LNCAP (cell line): ENCODE results near the gene CDC42EP3.

Experiments used
- TF ChIP-seq, protein P1 (sequence below): fragments of 450-650 bp; IDR thresholded peaks from 2 replicates; pipeline ENCODE4 v1.5.1; 2017; ENCODE audit warnings: mild to moderate bottlenecking

CDC42EP3 gene

DNA sequence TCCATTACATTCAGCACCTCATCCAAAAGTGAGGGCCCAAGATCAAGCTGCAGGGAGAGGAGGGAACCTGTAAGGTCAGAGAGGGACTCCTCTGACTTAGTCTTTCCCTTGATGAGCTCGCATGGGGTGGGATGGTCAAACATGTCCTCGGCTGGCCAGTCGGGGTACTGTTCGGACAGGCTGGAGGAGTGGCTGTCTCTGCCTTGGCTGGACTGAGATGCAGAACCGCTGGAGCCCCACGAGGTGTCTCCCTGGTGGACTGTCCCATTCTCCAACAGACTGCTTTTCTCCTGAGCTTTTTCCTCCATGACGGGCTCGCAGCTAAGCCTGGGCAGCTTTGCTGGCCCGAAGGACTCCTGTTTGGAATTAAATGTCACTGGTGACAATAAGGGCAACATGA is 25.6 kb downstream of the CDC42EP3 start:
- TF ChIP-seq, protein P1, sequence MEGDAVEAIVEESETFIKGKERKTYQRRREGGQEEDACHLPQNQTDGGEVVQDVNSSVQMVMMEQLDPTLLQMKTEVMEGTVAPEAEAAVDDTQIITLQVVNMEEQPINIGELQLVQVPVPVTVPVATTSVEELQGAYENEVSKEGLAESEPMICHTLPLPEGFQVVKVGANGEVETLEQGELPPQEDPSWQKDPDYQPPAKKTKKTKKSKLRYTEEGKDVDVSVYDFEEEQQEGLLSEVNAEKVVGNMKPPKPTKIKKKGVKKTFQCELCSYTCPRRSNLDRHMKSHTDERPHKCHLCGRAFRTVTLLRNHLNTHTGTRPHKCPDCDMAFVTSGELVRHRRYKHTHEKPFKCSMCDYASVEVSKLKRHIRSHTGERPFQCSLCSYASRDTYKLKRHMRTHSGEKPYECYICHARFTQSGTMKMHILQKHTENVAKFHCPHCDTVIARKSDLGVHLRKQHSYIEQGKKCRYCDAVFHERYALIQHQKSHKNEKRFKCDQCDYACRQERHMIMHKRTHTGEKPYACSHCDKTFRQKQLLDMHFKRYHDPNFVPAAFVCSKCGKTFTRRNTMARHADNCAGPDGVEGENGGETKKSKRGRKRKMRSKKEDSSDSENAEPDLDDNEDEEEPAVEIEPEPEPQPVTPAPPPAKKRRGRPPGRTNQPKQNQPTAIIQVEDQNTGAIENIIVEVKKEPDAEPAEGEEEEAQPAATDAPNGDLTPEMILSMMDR, result no peak

DNA sequence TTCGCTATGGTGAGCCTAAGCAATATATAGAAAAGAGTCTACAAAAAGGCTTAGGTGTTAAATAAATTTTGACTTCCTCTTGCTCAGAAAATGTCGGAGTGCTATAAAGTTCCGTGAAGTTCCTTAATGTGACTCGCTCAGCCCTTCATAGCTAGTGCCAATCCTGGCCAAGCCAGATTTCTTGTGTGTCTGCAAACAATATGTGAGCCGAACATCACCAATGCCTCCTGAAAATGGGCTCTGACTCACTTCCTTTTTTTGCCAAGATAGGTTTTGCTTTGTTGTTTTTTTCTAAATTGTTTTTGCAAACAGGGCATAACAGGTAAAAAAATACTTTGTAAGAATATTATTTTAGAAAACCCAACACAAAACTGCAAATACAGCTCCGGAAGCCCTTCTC is 26.1 kb downstream of the CDC42EP3 start:
- TF ChIP-seq, protein P1, result no peak

DNA sequence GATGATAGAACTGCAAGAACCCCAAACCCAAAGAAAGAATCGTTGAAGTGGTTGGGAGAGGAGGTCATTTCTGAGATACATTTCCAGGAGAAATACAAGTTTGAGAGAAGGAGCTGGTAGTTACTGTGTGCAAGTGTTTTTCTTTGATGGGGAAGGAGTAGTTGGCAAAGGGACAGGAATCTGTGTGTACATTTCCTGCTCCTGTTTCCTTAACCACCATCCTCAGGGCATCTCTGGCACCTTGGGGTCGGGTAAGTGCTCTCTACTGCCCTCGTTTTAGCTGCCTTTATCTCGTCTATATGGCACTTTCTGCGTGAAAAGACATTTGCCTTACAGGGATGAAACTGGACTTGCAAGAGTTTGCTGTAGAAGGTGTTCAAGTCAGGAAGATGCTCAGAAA is 27.3 kb downstream of the CDC42EP3 start:
- TF ChIP-seq, protein P1, result no peak

DNA sequence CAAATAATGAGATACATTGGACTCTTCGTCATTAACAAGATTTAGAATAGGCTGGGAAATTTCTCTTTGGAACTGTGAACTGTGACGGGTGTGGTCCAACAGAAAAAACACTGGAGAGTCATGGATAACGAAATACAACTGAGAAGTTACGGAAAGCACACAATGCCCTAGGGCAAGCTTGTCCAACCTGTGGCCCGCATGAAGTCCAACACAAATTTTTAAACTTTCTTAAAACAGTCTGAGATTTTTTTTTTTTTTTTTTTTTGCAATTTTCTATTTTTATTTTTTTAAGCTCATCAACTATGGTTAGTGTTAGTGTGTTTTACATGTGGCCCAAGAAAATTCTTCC is 27.7 kb downstream of the CDC42EP3 start:
- TF ChIP-seq, protein P1, result no peak

DNA sequence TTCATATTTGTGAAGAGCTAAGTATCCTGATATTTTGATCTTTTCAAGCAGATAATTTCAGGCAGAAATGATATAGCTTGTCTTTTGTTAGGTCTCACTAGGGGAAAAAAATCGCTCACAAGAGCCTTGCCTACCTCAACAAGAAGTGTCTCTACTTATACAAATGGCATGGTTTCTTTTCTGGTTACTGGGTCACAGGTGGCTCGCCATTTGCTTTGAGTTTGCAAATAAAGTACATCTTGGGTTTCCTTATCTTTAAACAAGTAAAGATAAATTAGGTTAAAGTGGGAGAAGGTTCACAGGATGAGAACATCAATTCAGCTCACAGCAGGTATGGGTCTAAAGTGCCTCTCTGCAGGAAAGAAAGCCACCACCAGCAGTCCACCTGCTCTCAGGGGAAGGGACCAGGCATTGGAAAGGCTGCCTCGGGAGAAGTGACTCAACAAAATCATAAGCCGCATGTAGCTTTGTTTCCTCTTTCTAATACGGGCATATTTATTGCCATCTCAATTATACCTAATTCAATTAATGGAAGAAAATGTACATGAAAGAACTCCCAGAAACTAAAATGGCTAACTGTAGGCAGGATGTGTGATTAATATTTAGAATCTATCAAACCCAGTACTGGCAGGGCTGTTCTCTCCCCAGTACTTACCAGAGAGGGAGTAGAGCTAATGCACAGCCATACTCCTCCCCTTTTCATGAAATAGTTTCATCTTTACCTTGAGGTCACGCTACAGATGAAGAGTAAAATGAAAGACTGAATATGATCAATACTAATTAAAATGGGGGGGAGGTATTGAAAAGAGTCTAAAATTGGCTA is 28.3 kb downstream of the CDC42EP3 start:
- TF ChIP-seq, protein P1, result no peak

DNA sequence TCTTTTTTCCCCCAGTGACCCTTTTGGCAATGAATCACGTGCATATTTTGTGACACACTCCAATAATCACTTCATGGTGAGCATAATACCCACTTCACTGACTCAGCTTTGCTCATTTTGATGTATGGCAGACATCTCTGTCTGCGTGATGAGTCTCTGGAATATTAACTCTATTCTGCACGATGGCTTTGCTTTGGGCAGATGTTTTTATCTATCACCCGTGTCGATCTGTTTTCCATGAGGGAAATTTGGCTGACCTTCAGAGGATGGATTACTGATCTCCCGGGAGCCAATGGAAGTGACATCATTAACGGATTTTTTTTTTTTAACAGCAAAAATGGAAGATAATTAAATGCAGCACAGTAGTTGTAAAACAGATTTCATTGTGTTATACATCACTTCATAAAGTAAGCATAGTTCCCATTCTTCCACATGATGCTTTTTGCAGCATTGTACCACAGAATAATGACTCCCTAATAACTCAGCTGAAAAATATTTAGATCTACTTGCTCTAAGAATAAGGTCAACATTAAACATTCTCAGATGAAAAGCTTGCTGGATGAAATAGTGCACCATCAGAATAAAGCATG is 29.8 kb downstream of the CDC42EP3 start:
- TF ChIP-seq, protein P1, result no peak

DNA sequence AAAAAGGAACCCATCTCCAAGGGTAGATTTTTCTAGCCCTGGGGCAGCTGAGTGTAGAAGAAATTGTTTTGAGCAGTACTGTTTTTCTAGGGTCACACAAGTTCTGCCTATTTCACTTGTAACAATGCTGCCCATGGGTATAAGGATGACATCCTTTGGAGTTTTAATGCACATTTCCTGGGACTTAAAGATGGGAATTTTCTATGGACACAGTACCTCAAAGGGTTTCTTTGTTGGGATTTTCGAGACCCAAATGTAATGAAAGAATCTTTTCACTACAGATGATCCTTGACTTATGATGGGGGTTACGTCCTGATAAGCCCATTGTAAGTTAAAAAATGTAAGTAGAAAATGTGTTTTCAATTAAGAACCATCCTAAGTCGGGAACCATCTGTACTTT is 31.8 kb downstream of the CDC42EP3 start:
- TF ChIP-seq, protein P1, result no peak
